GM21367 (cell line): ENCODE measurements around the gene LMOD3.

ENCODE experiments used
- ATAC-seq: cut with Tn5 transposase; IDR thresholded peaks from one replicate; pipeline ENCODE4 v1.9.1; 2021; ENCODE audit not compliant: unreplicated experiment

The LMOD3 gene

GRCh38 chr3:69094467-69095205 lies 27.8 kb downstream of the LMOD3 start:
- ATAC-seq, result no peak

GRCh38 chr3:69092030-69092516 lies 30.3 kb downstream of the LMOD3 start:
- ATAC-seq, result peak; percentile 67

- no peak for ATAC-seq
Observed at GRCh38 chr3:69091389-69092029, 30.9 kb downstream of the LMOD3 start.

- no peak for ATAC-seq
Observed at GRCh38 chr3:69090021-69090420, 32.4 kb downstream of the LMOD3 start.

GRCh38 chr3:69088063-69088462 lies 34.3 kb downstream of the LMOD3 start:
- peak; percentile 11 for ATAC-seq

- ATAC-seq, result no peak
Observed at GRCh38 chr3:69087030-69087791, 35.2 kb downstream of the LMOD3 start.

GRCh38 chr3:69085833-69086722 lies 36.3 kb downstream of the LMOD3 start:
- no peak for ATAC-seq

- ATAC-seq, result no peak
Observed at GRCh38 chr3:69085168-69085832, 37.1 kb downstream of the LMOD3 start.

- ATAC-seq, result peak; percentile 40
Observed at GRCh38 chr3:69084326-69085167, 37.8 kb downstream of the LMOD3 start, which contains the start of gene ARL6IP5. ARL6IP5 (plus strand) TSS chr3:69084937; CDS start chr3:69085048, 111 bp downstream.

GRCh38 chr3:69082805-69083204 lies 39.6 kb downstream of the LMOD3 start:
- ATAC-seq, result peak; percentile 55

GRCh38 chr3:69082361-69082760 lies 40.0 kb downstream of the LMOD3 start:
- ATAC-seq, result no peak

GRCh38 chr3:69081583-69082262 lies 40.7 kb downstream of the LMOD3 start:
- no peak for ATAC-seq

- ATAC-seq, result peak; percentile 32
Observed at GRCh38 chr3:69080233-69080920, 42.0 kb downstream of the LMOD3 start, which contains the start of gene UBA3. UBA3 (minus strand) TSS chr3:69080365; CDS start chr3:69080353, 12 bp downstream.

GRCh38 chr3:69079269-69080159 lies 42.9 kb downstream of the LMOD3 start:
- ATAC-seq, result no peak

GRCh38 chr3:69072928-69073327 lies 49.5 kb downstream of the LMOD3 start:
- no peak for ATAC-seq

GRCh38 chr3:69066121-69066520 lies 56.3 kb downstream of the LMOD3 start:
- ATAC-seq, result no peak
